ENCODE data around the gene TM4SF4. TPM values are rescaled to one million over a fixed set of nuclear protein-coding genes. Genes with fewer than 3 reads are reported as not detected.

TM4SF4 gene
- polyA plus RNA-seq, 3 donors from 2014 or later, result not detected

GRCh38 chr3:149542375-149543312 lies 68.1 kb downstream of the TM4SF4 start:
- H3K27ac Mint-ChIP-seq, result no peak overlapping the region
- H3K36me3 Mint-ChIP-seq, result no peaks in the 10 kb centered on the region
- H3K27me3 Mint-ChIP-seq (ENCODE audit: low read depth in 3 of 3), result peaks cover 0 to 4% (median 1%) of the 10 kb centered on the region in 3 donors
- H3K4me3 Mint-ChIP-seq, result no peak overlapping the region
- no peaks in the 10 kb centered on the region for H3K9me3 Mint-ChIP-seq
- DNase-seq, result no peak
- no peaks in the 10 kb centered on the region for H3K4me1 Mint-ChIP-seq

GRCh38 chr3:149545049-149545448 lies 70.6 kb downstream of the TM4SF4 start:
- no peaks in the 10 kb centered on the region for H3K4me1 Mint-ChIP-seq
- no peaks in the 10 kb centered on the region for H3K36me3 Mint-ChIP-seq
- H3K9me3 Mint-ChIP-seq, result no peaks in the 10 kb centered on the region
- H3K27me3 Mint-ChIP-seq (ENCODE audit: low read depth in 3 of 3), result peaks cover 0 to 2% (median 1%) of the 10 kb centered on the region in 3 donors
- H3K27ac Mint-ChIP-seq, result no peak overlapping the region
- no peak for DNase-seq
- no peak overlapping the region for H3K4me3 Mint-ChIP-seq

DNA sequence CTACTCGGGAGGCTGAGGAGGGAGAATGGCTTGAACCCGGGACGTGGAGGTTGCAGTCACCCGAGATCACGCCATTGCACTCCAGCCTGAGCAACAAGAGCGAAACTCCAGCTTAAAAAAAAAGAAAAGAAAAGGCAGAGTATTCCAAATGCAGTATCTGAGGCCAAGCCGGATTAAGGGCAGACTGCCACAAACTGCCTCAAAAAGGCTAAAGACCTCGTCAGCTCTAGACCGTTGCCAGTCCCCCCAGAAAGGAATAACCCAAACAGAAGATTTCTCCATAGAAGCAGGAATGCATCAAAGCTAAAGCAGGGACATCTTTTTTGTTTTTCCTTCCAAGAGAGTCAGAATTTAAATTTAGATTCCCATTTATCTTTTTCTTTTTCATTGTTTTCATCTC lies 72.9 kb downstream of the TM4SF4 start:
- no peak overlapping the region for H3K27ac Mint-ChIP-seq
- DNase-seq, result no peak
- H3K4me1 Mint-ChIP-seq, result no peaks in the 10 kb centered on the region
- no peaks in the 10 kb centered on the region for H3K36me3 Mint-ChIP-seq
- peaks cover 0 to 1% (median 0%) of the 10 kb centered on the region in 3 donors for H3K27me3 Mint-ChIP-seq (ENCODE audit: low read depth in 3 of 3)
- H3K9me3 Mint-ChIP-seq, result no peaks in the 10 kb centered on the region
- no peak overlapping the region for H3K4me3 Mint-ChIP-seq

DNA sequence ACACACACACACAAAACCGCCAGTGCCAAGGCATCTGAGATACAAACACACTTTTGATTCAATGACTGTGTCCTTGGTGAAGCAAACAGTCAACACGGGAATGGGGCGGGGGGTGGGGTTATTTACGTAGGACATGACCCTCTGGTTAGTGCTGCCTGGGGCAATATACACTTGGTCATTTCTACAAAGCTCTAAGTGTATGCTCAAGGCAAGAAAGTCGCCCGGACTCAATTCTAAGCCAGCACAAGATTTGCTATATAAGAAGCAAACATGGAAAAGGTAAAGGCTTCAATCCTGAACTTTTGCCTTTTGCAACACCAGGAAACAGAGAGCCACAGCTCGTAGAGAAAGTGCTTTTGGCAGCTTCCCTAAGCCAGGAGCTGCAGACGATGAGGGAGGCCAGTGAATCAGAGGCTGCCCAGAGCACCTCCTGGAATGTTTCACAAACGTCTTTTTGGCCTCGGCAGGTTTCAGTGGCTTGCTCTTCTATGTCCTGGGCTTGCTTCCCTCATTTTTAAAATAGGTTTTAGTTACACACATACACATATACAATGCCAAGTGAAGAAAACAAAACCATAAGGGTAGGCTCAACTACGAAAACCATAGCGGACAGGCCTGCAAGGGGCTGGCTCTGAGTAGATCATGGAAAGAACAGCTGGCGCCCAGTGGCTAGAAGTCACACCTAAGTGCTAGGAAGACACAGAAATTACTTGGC lies 73.6 kb downstream of the TM4SF4 start:
- no peaks in the 10 kb centered on the region for H3K4me1 Mint-ChIP-seq
- H3K27ac Mint-ChIP-seq, result no peak overlapping the region
- DNase-seq, result no peak
- no peaks in the 10 kb centered on the region for H3K9me3 Mint-ChIP-seq
- peaks cover 0 to 1% (median 0%) of the 10 kb centered on the region in 3 donors for H3K27me3 Mint-ChIP-seq (ENCODE audit: low read depth in 3 of 3)
- H3K36me3 Mint-ChIP-seq, result no peaks in the 10 kb centered on the region
- H3K4me3 Mint-ChIP-seq, result no peak overlapping the region

GRCh38 chr3:149548669-149549065 lies 74.2 kb downstream of the TM4SF4 start:
- H3K36me3 Mint-ChIP-seq, result no peaks in the 10 kb centered on the region
- no peaks in the 10 kb centered on the region for H3K4me1 Mint-ChIP-seq
- DNase-seq, result no peak
- peaks cover 0 to 1% (median under 1%) of the 10 kb centered on the region in 3 donors for H3K27me3 Mint-ChIP-seq (ENCODE audit: low read depth in 3 of 3)
- no peak overlapping the region for H3K27ac Mint-ChIP-seq
- no peak overlapping the region for H3K4me3 Mint-ChIP-seq
- no peaks in the 10 kb centered on the region for H3K9me3 Mint-ChIP-seq

- no peak overlapping the region for H3K4me3 Mint-ChIP-seq
- H3K4me1 Mint-ChIP-seq, result no peaks in the 10 kb centered on the region
- peaks cover 0 to 3% (median 0%) of the 10 kb centered on the region in 3 donors for H3K27me3 Mint-ChIP-seq (ENCODE audit: low read depth in 3 of 3)
- no peaks in the 10 kb centered on the region for H3K36me3 Mint-ChIP-seq
- H3K9me3 Mint-ChIP-seq, result no peaks in the 10 kb centered on the region
- DNase-seq, result no peak
- no peak overlapping the region for H3K27ac Mint-ChIP-seq
These were observed 77.0 kb downstream of the TM4SF4 start for GRCh38 chr3:149551500-149551899.

DNA sequence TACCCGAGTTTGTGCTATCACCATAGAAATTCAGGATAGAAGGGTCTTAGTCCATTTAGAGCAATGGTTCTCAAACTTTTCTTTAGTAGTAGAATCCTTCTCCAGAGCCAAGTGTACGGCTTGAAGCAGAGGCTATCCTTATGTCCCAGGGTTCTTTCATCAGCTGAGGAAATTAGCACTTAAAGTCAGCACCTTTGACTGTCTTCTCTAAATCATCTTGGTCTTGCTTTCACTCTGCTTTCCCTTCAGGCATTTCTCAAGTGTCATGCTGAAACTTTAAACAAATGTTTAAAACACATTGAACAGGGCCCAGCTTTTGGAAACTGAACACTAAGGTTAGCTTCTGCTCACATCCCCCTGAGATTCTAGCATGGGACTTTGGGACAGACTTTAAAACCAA lies 78.2 kb downstream of the TM4SF4 start:
- no peak for DNase-seq
- Mint-ChIP-seq H3K9me3 (no peaks in the 10 kb centered on the region), H3K36me3 (no peaks in the 10 kb centered on the region), H3K27me3 (ENCODE audit: low read depth in 3 of 3) (peaks cover 0 to 3% (median 0%) of the 10 kb centered on the region in 3 donors), H3K27ac (no peak overlapping the region), H3K4me1 (no peaks in the 10 kb centered on the region), H3K4me3 (no peak overlapping the region)

Other genes starting within 250 kb of the TM4SF4 start
- not detected for gene TM4SF18, start 141.1 kb upstream of the TM4SF4 start, polyA plus RNA-seq
- not detected for gene TM4SF1, start 97.0 kb upstream of the TM4SF4 start, polyA plus RNA-seq
- not detected for gene WWTR1, start 183.3 kb downstream of the TM4SF4 start, polyA plus RNA-seq

Data from immature natural killer cell (primary cell).